PC-3 (cell line): Measurements from ENCODE around the gene CROCC2.

ENCODE experiments used
- CTCF ChIP-seq: fragments of 300-600 bp; sonication (generic); conservative IDR thresholded peaks from 2 replicates; pipeline ENCODE4 v1.5.1; 2017; ENCODE audit warnings: antibody characterized with exemption, low read depth, mild to moderate bottlenecking, low read length
- EZH2 ChIP-seq: fragments of 300-600 bp; sonication (generic); IDR thresholded peaks from one replicate; pipeline ENCODE4 v1.6.1; 2017; ENCODE audit warnings: antibody characterized with exemption, mild to moderate bottlenecking, low read length; ENCODE audit not compliant: unreplicated experiment
- EZH2phosphoT487 ChIP-seq: fragments of 300-600 bp; sonication (generic); IDR thresholded peaks from 2 replicates; pipeline ENCODE4 v1.6.1; 2018; ENCODE audit warnings: mild to moderate bottlenecking, antibody characterized with exemption, low read length, borderline replicate concordance

GRCh38 chr2:241014224-241014623 is 108.1 kb downstream of the CROCC2 start:
- TF ChIP-seq CTCF, result no peak
- TF ChIP-seq EZH2phosphoT487, result no peak
- TF ChIP-seq EZH2, result no peak
